GM08714 (cell line): ENCODE measurements around the gene OAS1.
"Not testable (repeated sequence)": the region's sequence is repeated elsewhere in the genome, so short reads cannot be mapped to it uniquely, and the experiment has no call there.

Experiments used
- H3K4me3 ChIP-seq: fragments of 200-500 bp; sonication (Bioruptor generic); 2 replicates; pipeline ENCODE4 v1.5.1; 2014; ENCODE audit warnings: mild to moderate bottlenecking, low read length, inconsistent platforms
- ZNF274 ChIP-seq: IDR thresholded peaks from 2 replicates; pipeline ENCODE4 v1.6.1; 2012; ENCODE audit warnings: mild to moderate bottlenecking, low read depth, low read length

The OAS1 gene

GRCh38 chr12:112916270-112916669, 9.5 kb downstream of the OAS1 start:
- H3K4me3 ChIP-seq = no peak overlapping the region
- TF ChIP-seq ZNF274 = no peak

GRCh38 chr12:112919121-112919520, 12.4 kb downstream of the OAS1 start:
- no peak for TF ChIP-seq ZNF274

GRCh38 chr12:112924986-112925385, 18.2 kb downstream of the OAS1 start:
- TF ChIP-seq ZNF274 = no peak
- no peak overlapping the region; the same call in 1 of the 2 replicates for H3K4me3 ChIP-seq

More at GRCh38 chr12:112919121-112919520, 12.4 kb downstream of the OAS1 start:
- no peak overlapping the region for H3K4me3 ChIP-seq

- H3K4me3 ChIP-seq = not testable (repeated sequence)
Measured at GRCh38 chr12:112926416-112927033, 19.8 kb downstream of the OAS1 start.

GRCh38 chr12:112927475-112927874, 20.7 kb downstream of the OAS1 start:
- no peak for TF ChIP-seq ZNF274
- H3K4me3 ChIP-seq = no peak overlapping the region

GRCh38 chr12:112927925-112928324, 21.2 kb downstream of the OAS1 start:
- no peak for TF ChIP-seq ZNF274
- H3K4me3 ChIP-seq = no peak overlapping the region

- no peak for TF ChIP-seq ZNF274
- no peak overlapping the region for H3K4me3 ChIP-seq
Measured at GRCh38 chr12:112928978-112929377, 22.2 kb downstream of the OAS1 start.

- no peak for TF ChIP-seq ZNF274
- H3K4me3 ChIP-seq = no peak overlapping the region
Measured at GRCh38 chr12:112929715-112930114, 23.0 kb downstream of the OAS1 start.

GRCh38 chr12:112930350-112930749, 23.6 kb downstream of the OAS1 start:
- no peak overlapping the region for H3K4me3 ChIP-seq
- TF ChIP-seq ZNF274 = no peak

GRCh38 chr12:112932485-112933128, 25.8 kb downstream of the OAS1 start:
- H3K4me3 ChIP-seq = no peak overlapping the region

GRCh38 chr12:112933129-112933505, 26.4 kb downstream of the OAS1 start:
- TF ChIP-seq ZNF274 = no peak
- H3K4me3 ChIP-seq = no peak overlapping the region

More at GRCh38 chr12:112932485-112933128, 25.8 kb downstream of the OAS1 start:
- TF ChIP-seq ZNF274 = no peak

GRCh38 chr12:112936264-112936663, 29.5 kb downstream of the OAS1 start:
- TF ChIP-seq ZNF274 = no peak
- no peak overlapping the region for H3K4me3 ChIP-seq

GRCh38 chr12:112936927-112937326, 30.2 kb downstream of the OAS1 start:
- no peak for TF ChIP-seq ZNF274
- no peak overlapping the region for H3K4me3 ChIP-seq

GRCh38 chr12:112937741-112938719, 31.3 kb downstream of the OAS1 start, which contains the start of gene OAS3:
TSS of gene OAS3 (plus strand) at chr12:112938474. CDS start at chr12:112938531, 57 bp downstream.
- peak within 1 kb of the TSS; percentile 90 for H3K4me3 ChIP-seq
- TF ChIP-seq ZNF274 = no peak
